Coronary artery (tissue), 2 donors: ENCODE results near the gene CDPF1.

Experiments used
- DNase-seq: peaks from one replicate; pipeline ENCODE4 v3.0.0-alpha.2; 2017; ENCODE audit warnings: low spot score
- H3K27ac ChIP-seq, 2 donors: fragments of 200-600 bp; sonication (generic); one replicate each; pipeline ENCODE4 v1.5.1; 2016 to 2019
- H3K4me3 ChIP-seq: fragments of 200-600 bp; sonication (generic); 2 replicates; pipeline ENCODE4 v1.5.1; 2016; ENCODE audit warnings: mild to moderate bottlenecking, moderate library complexity
- CTCF ChIP-seq: fragments of 200-600 bp; sonication (generic); IDR thresholded peaks from one replicate; pipeline ENCODE4 v1.5.1; 2019; ENCODE audit warnings: antibody characterized with exemption

Gene CDPF1

GRCh38 chr22:46233231-46233630 lies 16.9 kb downstream of the CDPF1 start:
- no peak for TF ChIP-seq CTCF
- peak overlapping the region; percentile 17 for H3K4me3 ChIP-seq
- H3K27ac ChIP-seq, result peak overlapping the region in 1 of 2 donors; percentile 77
- no peak for DNase-seq

- H3K27ac ChIP-seq, result no peak overlapping the region
- H3K4me3 ChIP-seq, result no peak overlapping the region
- no peak for DNase-seq
- TF ChIP-seq CTCF, result no peak
These were observed 19.7 kb downstream of the CDPF1 start for GRCh38 chr22:46230262-46230901.

- TF ChIP-seq CTCF, result no peak
These were observed 20.4 kb downstream of the CDPF1 start for GRCh38 chr22:46229701-46230100.

GRCh38 chr22:46226577-46226976 lies 23.5 kb downstream of the CDPF1 start:
- no peak for DNase-seq
- Histone ChIP-seq H3K4me3 (no peak overlapping the region), H3K27ac (no peak overlapping the region)
- no peak for TF ChIP-seq CTCF

More at GRCh38 chr22:46229701-46230100, 20.4 kb downstream of the CDPF1 start:
- no peak overlapping the region for H3K27ac ChIP-seq
- no peak for DNase-seq
- no peak overlapping the region for H3K4me3 ChIP-seq

GRCh38 chr22:46225631-46226030 lies 24.5 kb downstream of the CDPF1 start:
- Histone ChIP-seq H3K27ac (no peak overlapping the region), H3K4me3 (no peak overlapping the region)
- DNase-seq, result no peak
- TF ChIP-seq CTCF, result no peak

GRCh38 chr22:46224898-46225290 lies 25.2 kb downstream of the CDPF1 start:
- DNase-seq, result no peak
- TF ChIP-seq CTCF, result no peak
- Histone ChIP-seq H3K27ac (no peak overlapping the region), H3K4me3 (no peak overlapping the region)

GRCh38 chr22:46224044-46224897 lies 25.8 kb downstream of the CDPF1 start:
- no peak overlapping the region for H3K27ac ChIP-seq
- no peak for TF ChIP-seq CTCF
- DNase-seq, result no peak
- H3K4me3 ChIP-seq, result no peak overlapping the region
